Mesendoderm (in vitro differentiated cells): ENCODE data around the gene EFNA1.
"Not testable (repeated sequence)": the region's sequence is repeated elsewhere in the genome, so short reads cannot be mapped to it uniquely, and the experiment has no call there.

Source experiments
- DNase-seq: peaks from one replicate; pipeline ENCODE4 v3.0.0; 2013
- H2AK5ac ChIP-seq: 2 replicates; pipeline ENCODE4 v1.6.1; 2013; ENCODE audit warnings: low read length, inconsistent platforms
- H2BK120ac ChIP-seq: 2 replicates; pipeline ENCODE4 v1.6.1; 2013; ENCODE audit warnings: low read depth, mild to moderate bottlenecking, low read length, moderate library complexity, mixed read lengths
- H2BK15ac ChIP-seq: replicated peaks from 2 replicates; pipeline ENCODE4 v1.6.1; 2013; ENCODE audit warnings: low read depth, mild to moderate bottlenecking, moderate library complexity
- H2BK5ac ChIP-seq: 2 replicates; pipeline ENCODE4 v1.6.1; 2013; ENCODE audit warnings: low read length, inconsistent platforms
- H3K18ac ChIP-seq: 2 replicates; pipeline ENCODE4 v1.6.1; 2013; ENCODE audit warnings: mild to moderate bottlenecking, low read length, mixed read lengths
- H3K23ac ChIP-seq: one replicate; pipeline ENCODE4 v1.6.1; 2013; ENCODE audit warnings: low read length
- H3K27ac ChIP-seq: 2 replicates; pipeline ENCODE4 v1.5.1; 2013; ENCODE audit warnings: low read depth, mild to moderate bottlenecking, inconsistent platforms, low read length, moderate library complexity
- H3K27me3 ChIP-seq: 2 replicates; pipeline ENCODE4 v1.6.1; 2013; ENCODE audit warnings: low read length, control low read depth, mild to moderate bottlenecking, inconsistent platforms; ENCODE audit not compliant: insufficient read depth, poor library complexity
- H3K36me3 ChIP-seq: 2 replicates; pipeline ENCODE4 v1.6.1; 2013; ENCODE audit warnings: low read length, inconsistent platforms; ENCODE audit not compliant: control insufficient read depth, insufficient read depth
- H3K4ac ChIP-seq: one replicate; pipeline ENCODE4 v1.6.1; 2013; ENCODE audit warnings: low read depth, mild to moderate bottlenecking, low read length, moderate library complexity
- H3K4me1 ChIP-seq: 2 replicates; pipeline ENCODE4 v1.6.1; 2013; ENCODE audit warnings: low read depth, low read length, inconsistent platforms; ENCODE audit not compliant: control insufficient read depth
- H3K4me2 ChIP-seq: 2 replicates; pipeline ENCODE4 v1.6.1; 2013; ENCODE audit warnings: low read length
- H3K4me3 ChIP-seq: 2 replicates; pipeline ENCODE4 v1.5.1; 2013; ENCODE audit warnings: mild to moderate bottlenecking, low read length
- H3K56ac ChIP-seq: one replicate; pipeline ENCODE4 v1.6.1; 2013; ENCODE audit warnings: low read length
- H3K79me1 ChIP-seq: 2 replicates; pipeline ENCODE4 v1.6.1; 2013; ENCODE audit warnings: low read length, inconsistent platforms
- H3K79me2 ChIP-seq: 2 replicates; pipeline ENCODE4 v1.6.1; 2013; ENCODE audit warnings: mild to moderate bottlenecking, low read length; ENCODE audit not compliant: control insufficient read depth, insufficient read depth
- H3K9ac ChIP-seq: 2 replicates; pipeline ENCODE4 v1.6.1; 2013; ENCODE audit warnings: low read length, inconsistent platforms
- H4K5ac ChIP-seq: one replicate; pipeline ENCODE4 v1.6.1; 2013; ENCODE audit warnings: low read length
- H4K8ac ChIP-seq: one replicate; pipeline ENCODE4 v1.6.1; 2013; ENCODE audit warnings: low read depth, mild to moderate bottlenecking, control low read depth, low read length, moderate library complexity
- WGBS: extraction: QIAGEN DNeasy Blood & Tissue Kit; methylation state at CpG from one replicate; pipeline ENCODE4 v1.1.7; 2013; ENCODE audit warnings: low lambda C conversion rate, missing lambda C conversion rate; ENCODE audit not compliant: insufficient coverage; ENCODE audit errors: extremely low coverage; 5-methylcytosine and 5-hydroxymethylcytosine counted together

The EFNA1 gene

DNA sequence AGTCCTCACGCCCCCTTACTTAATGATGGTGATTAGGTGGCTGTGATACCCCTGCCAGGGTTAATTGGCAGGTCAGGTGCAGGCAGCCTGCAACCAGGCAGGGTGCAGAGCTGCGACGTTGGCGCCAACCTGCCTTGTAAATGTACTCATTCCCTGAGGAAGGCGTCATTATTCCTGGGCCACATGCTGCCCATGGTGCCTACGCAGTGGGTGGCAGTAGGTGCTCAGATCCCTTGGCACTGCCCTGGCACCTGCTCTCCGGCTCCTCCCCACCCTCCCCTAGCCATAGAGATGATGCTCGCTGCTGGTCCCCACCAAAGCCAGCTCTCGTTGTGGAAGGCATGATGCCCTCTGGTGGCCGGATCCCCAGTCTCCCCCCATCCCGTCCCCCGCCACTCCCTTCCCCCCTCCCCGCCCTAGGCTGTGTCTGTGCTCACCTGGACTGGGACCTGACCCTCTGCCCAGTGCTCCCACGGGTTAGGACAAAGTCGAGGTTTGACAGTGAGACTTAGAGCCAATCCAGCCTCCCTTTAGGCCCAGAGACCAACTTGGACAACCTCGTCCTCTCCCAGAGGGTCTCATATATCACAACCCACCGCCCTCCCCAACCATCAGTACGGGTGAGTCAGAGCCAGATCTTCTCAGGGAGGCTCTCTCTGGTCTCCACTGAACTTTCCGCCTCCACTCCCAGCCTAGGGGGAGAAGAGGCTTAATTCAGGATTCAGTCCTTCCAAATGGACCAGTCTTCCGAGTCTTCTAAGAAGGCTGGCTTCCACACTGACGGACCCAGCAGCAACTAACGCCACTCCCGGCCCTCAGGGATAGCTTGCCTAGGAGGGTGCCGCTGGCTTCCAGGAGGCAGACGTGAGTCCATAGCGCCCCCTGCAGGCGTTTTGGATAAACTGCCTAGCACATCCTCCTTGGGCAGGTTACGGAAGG lies 39.8 kb downstream of the EFNA1 start:
- H4K8ac ChIP-seq = no peak overlapping the region
- no peak overlapping the region for H2BK5ac ChIP-seq
- DNase-seq = peak; percentile 94
- no peak overlapping the region for H2BK120ac ChIP-seq
- peaks cover 3% of the 10 kb centered on the region for H3K4me1 ChIP-seq
- H2BK15ac ChIP-seq = no peak overlapping the region
- no peaks in the 10 kb centered on the region for H3K27me3 ChIP-seq
- H3K36me3 ChIP-seq = peaks cover 1% of the 10 kb centered on the region
- H3K18ac ChIP-seq = no peak overlapping the region
- H3K79me2 ChIP-seq = peaks cover 2% of the 10 kb centered on the region
- no peak overlapping the region for H3K4ac ChIP-seq
- H3K56ac ChIP-seq = peak overlapping the region; percentile 81
- H3K9ac ChIP-seq = peak overlapping the region; percentile 46
- no peak overlapping the region for H3K27ac ChIP-seq
- H2AK5ac ChIP-seq = no peak overlapping the region
- no CpG with 5 or more reads among the region's 28 CpGs for WGBS
- H3K23ac ChIP-seq = no peak overlapping the region
- peak overlapping the region; percentile 16 for H3K4me3 ChIP-seq
- no peaks in the 10 kb centered on the region for H3K79me1 ChIP-seq
- H4K5ac ChIP-seq = no peak overlapping the region
- H3K4me2 ChIP-seq = peak overlapping the region; percentile 64

DNA sequence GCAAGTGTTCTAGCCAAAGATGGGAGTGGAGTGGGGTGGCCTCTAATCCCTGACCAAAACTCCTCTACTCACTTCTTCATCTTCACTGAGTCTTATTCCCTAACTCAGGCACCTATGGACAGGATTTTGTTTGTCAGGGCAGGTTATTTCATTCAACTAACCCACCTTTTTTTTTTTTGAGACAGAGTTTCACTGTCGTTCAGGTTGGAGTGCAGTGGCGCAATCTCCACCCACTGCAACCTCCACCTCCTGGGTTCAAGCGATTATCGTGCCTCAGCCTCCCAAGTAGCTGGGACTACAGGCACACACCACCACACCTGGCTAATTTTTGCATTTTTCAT lies 40.4 kb downstream of the EFNA1 start:
- not testable (repeated sequence) for H3K79me1 ChIP-seq, H3K9ac ChIP-seq, H3K79me2 ChIP-seq, H3K4me3 ChIP-seq, H3K27me3 ChIP-seq, H4K8ac ChIP-seq, H2AK5ac ChIP-seq, H3K27ac ChIP-seq, H2BK5ac ChIP-seq, H3K56ac ChIP-seq, H4K5ac ChIP-seq, H2BK15ac ChIP-seq, H3K4me1 ChIP-seq, H2BK120ac ChIP-seq, H3K18ac ChIP-seq, H3K4me2 ChIP-seq, DNase-seq, H3K23ac ChIP-seq, H3K4ac ChIP-seq, H3K36me3 ChIP-seq
- WGBS = no CpG with 5 or more reads among the region's 4 CpGs

- no peak overlapping the region for H2BK15ac ChIP-seq
- H3K4me3 ChIP-seq = no peak overlapping the region
- H3K4ac ChIP-seq = no peak overlapping the region
- H2BK5ac ChIP-seq = no peak overlapping the region
- no peaks in the 10 kb centered on the region for H3K79me1 ChIP-seq
- DNase-seq = no peak
- H3K27me3 ChIP-seq = no peaks in the 10 kb centered on the region
- H3K4me2 ChIP-seq = no peak overlapping the region
- no peak overlapping the region for H3K27ac ChIP-seq
- peaks cover 4% of the 10 kb centered on the region for H3K4me1 ChIP-seq
- no peak overlapping the region for H2AK5ac ChIP-seq
- H3K18ac ChIP-seq = no peak overlapping the region
- peaks cover 2% of the 10 kb centered on the region for H3K79me2 ChIP-seq
- no peak overlapping the region for H4K8ac ChIP-seq
- H3K36me3 ChIP-seq = peaks cover 1% of the 10 kb centered on the region
- WGBS = no CpG with 5 or more reads among the region's 10 CpGs
- no peak overlapping the region for H3K56ac ChIP-seq
- H3K9ac ChIP-seq = no peak overlapping the region
- H2BK120ac ChIP-seq = no peak overlapping the region
- no peak overlapping the region for H3K23ac ChIP-seq
- H4K5ac ChIP-seq = no peak overlapping the region
Measured at GRCh38 chr1:155168456-155169210, 41.0 kb downstream of the EFNA1 start.

GRCh38 chr1:155169541-155169940 lies 41.9 kb downstream of the EFNA1 start:
- Histone ChIP-seq H3K27ac (no peak overlapping the region), H3K4ac (no peak overlapping the region), H3K9ac (no peak overlapping the region), H3K4me2 (no peak overlapping the region), H3K79me1 (no peaks in the 10 kb centered on the region), H3K27me3 (no peaks in the 10 kb centered on the region), H3K4me1 (peaks cover 4% of the 10 kb centered on the region), H3K18ac (no peak overlapping the region), H4K8ac (no peak overlapping the region), H3K56ac (no peak overlapping the region), H2BK120ac (no peak overlapping the region), H2AK5ac (no peak overlapping the region), H4K5ac (no peak overlapping the region), H2BK5ac (no peak overlapping the region), H3K4me3 (no peak overlapping the region), H3K36me3 (peaks cover 1% of the 10 kb centered on the region), H3K23ac (no peak overlapping the region), H2BK15ac (no peak overlapping the region), H3K79me2 (peaks cover 2% of the 10 kb centered on the region)
- DNase-seq = no peak
- WGBS = no CpG with 5 or more reads among the region's 5 CpGs

- Histone ChIP-seq H4K8ac (no peak overlapping the region), H3K18ac (no peak overlapping the region), H3K36me3 (peaks cover 1% of the 10 kb centered on the region), H3K79me1 (no peaks in the 10 kb centered on the region), H3K4me2 (no peak overlapping the region), H3K23ac (no peak overlapping the region), H3K4me1 (peaks cover 4% of the 10 kb centered on the region), H3K27me3 (no peaks in the 10 kb centered on the region), H3K4me3 (no peak overlapping the region), H3K4ac (no peak overlapping the region), H2BK120ac (no peak overlapping the region), H4K5ac (no peak overlapping the region), H3K79me2 (peaks cover 2% of the 10 kb centered on the region), H2AK5ac (no peak overlapping the region), H2BK5ac (no peak overlapping the region), H3K56ac (no peak overlapping the region), H2BK15ac (no peak overlapping the region), H3K27ac (no peak overlapping the region), H3K9ac (no peak overlapping the region)
- no CpG with 5 or more reads among the region's 2 CpGs for WGBS
- DNase-seq = no peak
Measured at GRCh38 chr1:155170101-155170785, 42.6 kb downstream of the EFNA1 start.
